ENCODE results near the gene AKT3. TPM values are rescaled to one million over a fixed set of nuclear protein-coding genes. Genes with fewer than 3 reads are reported as not detected.

The AKT3 gene
- total and polyA plus RNA-seq, 4 donors = 7.1 to 53.1 (median 23.8) TPM

DNA sequence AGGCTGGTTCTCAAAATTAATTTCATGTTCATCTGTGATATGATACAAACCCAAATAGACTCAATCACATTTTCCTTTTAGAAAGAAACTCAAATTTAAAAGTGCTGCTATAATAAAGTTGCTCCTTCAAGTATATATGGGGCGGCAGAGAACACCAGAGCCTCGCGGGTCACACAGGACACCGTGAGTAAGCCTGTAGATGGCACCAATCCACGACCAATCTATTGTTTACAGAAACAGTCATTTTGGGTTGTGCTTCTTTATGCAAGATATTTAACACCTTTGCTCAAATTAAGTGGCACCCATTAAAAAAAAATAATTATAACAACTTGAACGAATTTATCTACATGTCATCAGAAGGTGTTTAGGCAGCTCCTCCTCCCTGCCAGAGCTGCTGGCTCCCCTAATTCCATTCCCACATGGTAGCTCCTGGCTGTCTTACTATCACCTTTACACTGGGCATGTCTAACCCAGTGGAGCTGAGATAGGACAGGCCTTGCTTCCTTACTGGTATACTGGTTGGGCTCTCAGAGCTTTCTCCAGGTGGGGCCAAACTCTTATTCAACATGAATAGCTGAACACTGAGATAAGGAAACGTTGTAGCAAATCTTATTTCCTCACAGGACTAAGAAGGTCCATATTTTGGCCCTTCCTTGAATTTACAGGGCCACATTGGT lies 307.2 kb downstream of the AKT3 start:
- Histone ChIP-seq H3K9me3 (ENCODE audit: control insufficient read depth in 4 of 4, insufficient read depth in 3 of 4, low read length in 3 of 4) (no peaks in the 10 kb centered on the region), H3K27me3 (ENCODE audit: control insufficient read depth in 3 of 3, insufficient read depth in 3 of 3, low read length in 2 of 3) (no peaks in the 10 kb centered on the region), H3K4me1 (ENCODE audit: control insufficient read depth in 5 of 5, insufficient read depth in 5 of 5, low read length in 5 of 5) (no peaks in the 10 kb centered on the region), H3K36me3 (ENCODE audit: control insufficient read depth in 4 of 4, insufficient read depth in 4 of 4, low read length in 4 of 4) (peaks cover 0 to 4% (median 3%) of the 10 kb centered on the region in 4 donors), H3K27ac (ENCODE audit: low read depth in 1 of 2, low read length in 1 of 2) (no peak overlapping the region), H3K9ac (ENCODE audit: insufficient read depth in 1 of 2, low read length in 2 of 2) (no peak overlapping the region), H3K4me3 (no peak overlapping the region)
- TF ChIP-seq, protein P1, sequence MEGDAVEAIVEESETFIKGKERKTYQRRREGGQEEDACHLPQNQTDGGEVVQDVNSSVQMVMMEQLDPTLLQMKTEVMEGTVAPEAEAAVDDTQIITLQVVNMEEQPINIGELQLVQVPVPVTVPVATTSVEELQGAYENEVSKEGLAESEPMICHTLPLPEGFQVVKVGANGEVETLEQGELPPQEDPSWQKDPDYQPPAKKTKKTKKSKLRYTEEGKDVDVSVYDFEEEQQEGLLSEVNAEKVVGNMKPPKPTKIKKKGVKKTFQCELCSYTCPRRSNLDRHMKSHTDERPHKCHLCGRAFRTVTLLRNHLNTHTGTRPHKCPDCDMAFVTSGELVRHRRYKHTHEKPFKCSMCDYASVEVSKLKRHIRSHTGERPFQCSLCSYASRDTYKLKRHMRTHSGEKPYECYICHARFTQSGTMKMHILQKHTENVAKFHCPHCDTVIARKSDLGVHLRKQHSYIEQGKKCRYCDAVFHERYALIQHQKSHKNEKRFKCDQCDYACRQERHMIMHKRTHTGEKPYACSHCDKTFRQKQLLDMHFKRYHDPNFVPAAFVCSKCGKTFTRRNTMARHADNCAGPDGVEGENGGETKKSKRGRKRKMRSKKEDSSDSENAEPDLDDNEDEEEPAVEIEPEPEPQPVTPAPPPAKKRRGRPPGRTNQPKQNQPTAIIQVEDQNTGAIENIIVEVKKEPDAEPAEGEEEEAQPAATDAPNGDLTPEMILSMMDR (IDR thresholded peaks at IDR 0.05; ENCODE audit: control extremely low read depth, extremely low read depth) = no peak
- WGBS, 2 donors = 76 to 81% methylated on average over 7 of the region's 7 CpGs
- ATAC-seq (ENCODE audit: insufficient read depth, low FRiP score) (no peak), DNase-seq (no peak)

DNA sequence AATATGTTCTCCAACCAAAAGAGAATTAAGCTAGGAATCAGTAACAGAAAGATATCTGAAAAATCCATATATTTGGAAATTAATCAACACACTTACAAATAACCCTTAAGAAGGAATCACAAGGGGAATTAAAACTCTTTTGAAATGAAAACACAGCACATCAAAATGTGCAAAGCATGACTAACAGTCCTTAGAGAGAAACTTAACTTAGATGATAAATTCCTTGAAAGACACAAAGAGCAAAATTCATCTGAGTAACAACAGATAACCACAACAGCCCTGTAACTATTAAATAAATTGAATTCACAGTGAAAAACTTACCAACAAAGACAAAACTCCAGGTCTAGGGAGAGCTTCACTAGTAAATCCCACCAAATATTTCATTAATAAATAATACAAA lies 310.4 kb downstream of the AKT3 start:
- ATAC-seq (ENCODE audit: insufficient read depth, low FRiP score) (no peak), DNase-seq (no peak)
- no peak overlapping the region for H3K9ac ChIP-seq (ENCODE audit: insufficient read depth in 1 of 2, low read length in 2 of 2)
- H3K9me3 ChIP-seq (ENCODE audit: control insufficient read depth in 4 of 4, insufficient read depth in 3 of 4, low read length in 3 of 4) = no peaks in the 10 kb centered on the region
- no peak overlapping the region for H3K27ac ChIP-seq (ENCODE audit: low read depth in 1 of 2, low read length in 1 of 2)
- peaks cover 0 to 4% (median 3%) of the 10 kb centered on the region in 4 donors for H3K36me3 ChIP-seq (ENCODE audit: control insufficient read depth in 4 of 4, insufficient read depth in 4 of 4, low read length in 4 of 4)
- H3K4me1 ChIP-seq (ENCODE audit: control insufficient read depth in 5 of 5, insufficient read depth in 5 of 5, low read length in 5 of 5) = no peaks in the 10 kb centered on the region
- TF ChIP-seq, protein P1 (IDR thresholded peaks at IDR 0.05; ENCODE audit: control extremely low read depth, extremely low read depth) = no peak
- H3K27me3 ChIP-seq (ENCODE audit: control insufficient read depth in 3 of 3, insufficient read depth in 3 of 3, low read length in 2 of 3) = no peaks in the 10 kb centered on the region
- H3K4me3 ChIP-seq = no peak overlapping the region

DNA sequence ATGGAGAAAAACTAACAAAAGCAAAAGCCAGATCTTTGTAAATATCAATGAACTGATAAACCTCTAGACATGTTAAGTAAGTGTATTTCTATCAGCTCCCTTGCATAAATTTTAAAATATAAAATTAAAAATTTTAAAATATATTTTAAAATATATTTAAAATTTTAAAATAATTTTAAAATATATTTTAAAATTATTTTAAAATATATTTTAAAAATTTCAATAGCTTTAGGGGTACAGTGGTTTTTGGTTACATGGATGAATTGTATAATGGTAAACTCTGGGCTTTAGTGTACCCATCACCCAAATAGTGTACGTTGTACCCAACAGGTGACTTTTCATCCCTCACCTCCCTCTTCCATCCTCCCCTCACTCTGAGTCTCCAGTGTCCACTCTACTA lies 315.0 kb downstream of the AKT3 start:
- TF ChIP-seq, protein P1 (IDR thresholded peaks at IDR 0.05; ENCODE audit: control extremely low read depth, extremely low read depth) = no peak
- Histone ChIP-seq H3K36me3 (ENCODE audit: control insufficient read depth in 4 of 4, insufficient read depth in 4 of 4, low read length in 4 of 4) (peaks cover 0 to 2% (median 0%) of the 10 kb centered on the region in 4 donors), H3K4me3 (no peak overlapping the region), H3K27me3 (ENCODE audit: control insufficient read depth in 3 of 3, insufficient read depth in 3 of 3, low read length in 2 of 3) (no peaks in the 10 kb centered on the region), H3K9ac (ENCODE audit: insufficient read depth in 1 of 2, low read length in 2 of 2) (no peak overlapping the region), H3K27ac (ENCODE audit: low read depth in 1 of 2, low read length in 1 of 2) (no peak overlapping the region), H3K4me1 (ENCODE audit: control insufficient read depth in 5 of 5, insufficient read depth in 5 of 5, low read length in 5 of 5) (no peaks in the 10 kb centered on the region), H3K9me3 (ENCODE audit: control insufficient read depth in 4 of 4, insufficient read depth in 3 of 4, low read length in 3 of 4) (no peaks in the 10 kb centered on the region)
- no peak for ATAC-seq (ENCODE audit: insufficient read depth, low FRiP score)
- DNase-seq = no peak
- WGBS, 2 donors = 88 to 97% methylated on average over 1 of the region's 1 CpG

DNA sequence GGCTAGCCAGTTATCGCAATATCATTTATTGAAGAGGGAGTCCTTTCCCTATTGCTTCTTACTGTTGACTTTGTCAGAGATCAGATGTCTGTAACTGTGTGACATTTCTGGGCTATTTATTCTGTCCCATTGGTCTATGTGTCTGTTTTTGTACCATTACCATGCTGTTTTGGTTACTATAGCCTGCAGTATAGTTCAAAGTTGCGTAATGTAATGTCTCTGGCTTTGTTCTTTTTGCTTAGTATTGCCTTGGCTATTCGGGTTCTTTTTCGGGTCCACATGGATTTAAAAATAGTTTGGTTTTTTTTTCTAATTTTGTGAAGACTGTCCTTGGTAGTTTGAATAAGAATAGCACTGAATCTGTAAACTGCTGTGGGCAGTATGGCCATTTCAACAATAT lies 320.5 kb downstream of the AKT3 start:
- ATAC-seq (ENCODE audit: insufficient read depth, low FRiP score) (no peak), DNase-seq (no peak)
- Histone ChIP-seq H3K27me3 (ENCODE audit: control insufficient read depth in 3 of 3, insufficient read depth in 3 of 3, low read length in 2 of 3) (no peaks in the 10 kb centered on the region), H3K27ac (ENCODE audit: low read depth in 1 of 2, low read length in 1 of 2) (no peak overlapping the region), H3K4me3 (no peak overlapping the region), H3K9me3 (ENCODE audit: control insufficient read depth in 4 of 4, insufficient read depth in 3 of 4, low read length in 3 of 4) (no peaks in the 10 kb centered on the region), H3K4me1 (ENCODE audit: control insufficient read depth in 5 of 5, insufficient read depth in 5 of 5, low read length in 5 of 5) (no peaks in the 10 kb centered on the region), H3K36me3 (ENCODE audit: control insufficient read depth in 4 of 4, insufficient read depth in 4 of 4, low read length in 4 of 4) (no peaks in the 10 kb centered on the region), H3K9ac (ENCODE audit: insufficient read depth in 1 of 2, low read length in 2 of 2) (no peak overlapping the region)
- TF ChIP-seq, protein P1 (IDR thresholded peaks at IDR 0.05; ENCODE audit: control extremely low read depth, extremely low read depth) = no peak
- WGBS, 2 donors = 86 to 97% methylated on average over 4 of the region's 4 CpGs
